HFFc6 (cell line): ENCODE measurements around the gene ATP5MC3. TPM values are rescaled to one million over a fixed set of nuclear protein-coding genes. Genes with fewer than 3 reads are reported as not detected.

Experiments
- DNase-seq: peaks from one replicate; pipeline ENCODE4 v3.0.0-alpha.2; 2018
- H3K27ac Mint-ChIP-seq: 2 replicates; pipeline ENCODE4 v1.8.0; 2020; ENCODE audit warnings: mild to moderate bottlenecking, mixed read lengths
- H3K27me3 Mint-ChIP-seq: 2 replicates; pipeline ENCODE4 v1.8.0; 2021; ENCODE audit warnings: mild to moderate bottlenecking, moderate library complexity, mixed read lengths; ENCODE audit not compliant: insufficient read depth
- H3K36me3 Mint-ChIP-seq: 2 replicates; pipeline ENCODE4 v1.8.0; 2021; ENCODE audit warnings: low read depth, mixed read lengths
- H3K4me1 Mint-ChIP-seq: 2 replicates; pipeline ENCODE4 v1.8.0; 2020; ENCODE audit warnings: low read depth, mixed read lengths
- H3K4me3 Mint-ChIP-seq: 2 replicates; pipeline ENCODE4 v1.8.0; 2020; ENCODE audit warnings: mild to moderate bottlenecking, moderate library complexity, mixed read lengths
- H3K9me3 Mint-ChIP-seq: 2 replicates; pipeline ENCODE4 v1.8.0; 2020; ENCODE audit warnings: mild to moderate bottlenecking, mixed read lengths
- CTCF ChIP-seq: fragments of 200-600 bp; sonication (generic); IDR thresholded peaks from 2 replicates; pipeline ENCODE4 v1.5.0; 2021; ENCODE audit warnings: antibody characterized with exemption, mild to moderate bottlenecking
- microRNA-seq: library from miRNA; unstranded; fragments of <30 nt; microRNA quantifications from one replicate; pipeline ENCODE4, GENCODE V29; 2019
- total RNA-seq, 6 experiments: library from RNA; stranded (reverse); fragmentation: NEBNext Ultra II Directional; extraction: Animal tissue kit (Norgen Biotek cat#: 25700); gene quantifications; 2 replicates in 1 of 6; 3 replicates in 5 of 6; pipeline ENCODE4 v1.2.3, GENCODE V29; 2021

Gene ATP5MC3
- total RNA-seq, 6 experiments from 2014 or later: 291 to 313 (median 301) TPM

GRCh38 chr2:175135177-175135576 is 46.3 kb downstream of the ATP5MC3 start:
- H3K9me3 Mint-ChIP-seq: no peaks in the 10 kb centered on the region
- no peak overlapping the region for H3K4me3 Mint-ChIP-seq
- DNase-seq: no peak
- peaks cover 6% of the 10 kb centered on the region for H3K4me1 Mint-ChIP-seq
- TF ChIP-seq CTCF: peak; percentile 45
- H3K27me3 Mint-ChIP-seq: peaks cover 2% of the 10 kb centered on the region; the same call in 1 of the 2 replicates
- peaks cover 32% of the 10 kb centered on the region for H3K36me3 Mint-ChIP-seq
- no peak overlapping the region; the same call in 1 of the 2 replicates for H3K27ac Mint-ChIP-seq

DNA sequence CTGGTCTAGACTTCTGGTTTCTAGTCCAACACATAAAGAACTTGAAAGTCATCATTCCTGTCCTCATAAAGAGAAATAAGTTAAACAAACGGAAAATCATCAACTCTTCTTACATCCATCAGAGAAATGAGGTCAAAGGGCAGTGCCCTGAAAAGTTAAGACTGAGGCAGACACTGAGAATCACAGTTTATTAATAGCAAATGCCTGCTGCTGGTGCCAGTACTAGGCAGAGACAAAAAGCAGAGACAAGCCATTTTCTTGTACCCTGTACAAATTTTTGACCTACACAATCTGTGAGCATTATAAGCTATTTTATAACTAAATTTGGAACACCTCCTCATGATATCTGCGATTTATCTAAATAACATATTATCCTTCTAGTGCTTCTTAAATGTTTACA is 50.3 kb downstream of the ATP5MC3 start:
- H3K9me3 Mint-ChIP-seq: no peaks in the 10 kb centered on the region
- H3K4me1 Mint-ChIP-seq: no peaks in the 10 kb centered on the region; the same call in 1 of the 2 replicates
- peaks cover 30% of the 10 kb centered on the region for H3K36me3 Mint-ChIP-seq
- no peak overlapping the region for H3K27ac Mint-ChIP-seq
- H3K4me3 Mint-ChIP-seq: no peak overlapping the region
- TF ChIP-seq CTCF: no peak
- H3K27me3 Mint-ChIP-seq: no peaks in the 10 kb centered on the region
- no peak for DNase-seq

GRCh38 chr2:175126661-175127060 is 54.8 kb downstream of the ATP5MC3 start:
- Mint-ChIP-seq H3K36me3 (peaks cover 11% of the 10 kb centered on the region), H3K27ac (no peak overlapping the region), H3K4me3 (no peak overlapping the region), H3K27me3 (no peaks in the 10 kb centered on the region; the same call in 1 of the 2 replicates), H3K9me3 (no peaks in the 10 kb centered on the region), H3K4me1 (no peaks in the 10 kb centered on the region)
- no peak for DNase-seq
- no peak for TF ChIP-seq CTCF

Small RNA genes lying within 50 kb of the gene (microRNA-seq; reads per million reads assigned to microRNA genes)
- not detected for gene MIR933

Other genes starting within 250 kb of the ATP5MC3 start
- gene CHN1, start 176.3 kb downstream of the ATP5MC3 start, total RNA-seq: 100 to 1,000 TPM in 1 of 6 experiments, 10 to 100 TPM in 5; 85.5 to 104 (median 97.2) TPM
- 10 to 100 TPM; 34.1 to 43.9 (median 38.2) TPM for gene ATF2, start 13.5 kb downstream of the ATP5MC3 start, total RNA-seq